ENCODE data around the gene EVA1B. TPM values are rescaled to one million over a fixed set of nuclear protein-coding genes. Genes with fewer than 3 reads are reported as not detected.

EVA1B gene
- total and polyA plus RNA-seq, 10 of the 15 experiments (the other 5 are each of a cell fraction or from before 2014, with no cell fraction given): 0.15 to 6.4 (median 3.0) TPM; not detected in 2

- no peaks in the 10 kb centered on the region for H3K9me3 ChIP-seq (replicated peaks; ENCODE audit: control insufficient read depth, insufficient read depth, low read length)
- RAD21 ChIA-PET (ENCODE audit: unreplicated experiment): no interaction called here
- WGBS (ENCODE audit: insufficient coverage, insufficient replicate concordance, low lambda C conversion rate, missing lambda C conversion rate): 8% methylated on average over 23 of the region's 23 CpGs
- TF ChIP-seq RAD51 (IDR thresholded peaks at IDR 0.05) (no peak), BHLHE40 (IDR thresholded peaks at IDR 0.05; ENCODE audit: borderline replicate concordance in 1 of 2, low read depth in 2 of 2, low read length in 1 of 2) (0 out of 4 replicates have a peak, but pooled peaks of 1 of the 2 experiments have one; percentile 5), KAT2A (conservative IDR thresholded peaks at IDR 0.05; ENCODE audit: control insufficient read depth, low read depth, low read length) (no peak)
- TSS peak; percentile 35 for BruUV-seq (replicated peaks)
- H4K20me1 ChIP-seq (ENCODE audit: control insufficient read depth, insufficient read depth): no peaks in the 10 kb centered on the region; the same call in 1 of the 2 replicates
- in situ Hi-C loops (cut with MboI) (no loop called here), intact Hi-C loops (cut with micrococcal nuclease; ENCODE audit: unreplicated experiment) (no loop called here)
- H3K4me1 ChIP-seq (ENCODE audit: control insufficient read depth, insufficient read depth, low read length): peaks cover 24% of the 10 kb centered on the region
- FAIRE-seq (no peak), DNase-seq (ENCODE audit: low read depth, low spot score) (no peak), ATAC-seq (no peak)
- SMC1A ChIA-PET (ENCODE audit: uncharacterized antibody, unreplicated experiment): no interaction called here
- POLR2A ChIA-PET: no interaction called here
- no peaks in the 10 kb centered on the region for H3K79me2 ChIP-seq (ENCODE audit: control insufficient read depth, insufficient read depth, low read length)
- no peaks in the 10 kb centered on the region for H3K27me3 ChIP-seq (replicated peaks in 1 of 2; ENCODE audit: control insufficient read depth in 2 of 2, insufficient read depth in 2 of 2, low read length in 1 of 2)
- CTCF ChIA-PET: no interaction called here
- H3K27ac ChIP-seq (ENCODE audit: control insufficient read depth, insufficient read depth): no peak overlapping the region
- H3K36me3 ChIP-seq (ENCODE audit: control insufficient read depth in 2 of 2, insufficient read depth in 2 of 2, low read length in 1 of 2): no peaks in the 10 kb centered on the region
- peak overlapping the region; percentile 32; the same call in 1 of the 2 replicates for H3K4me3 ChIP-seq
- no peak overlapping the region; the same call in 1 of the 2 replicates for H3K9ac ChIP-seq (ENCODE audit: control insufficient read depth, insufficient read depth, low read length)
- H2AFZ ChIP-seq (ENCODE audit: control insufficient read depth, low read depth, low read length): peak overlapping the region; percentile 28
- peak overlapping the region; percentile 89 for H3K4me2 ChIP-seq (ENCODE audit: control insufficient read depth, insufficient read depth)
Measured at GRCh38 chr1:36320767-36321118, 2.7 kb downstream of the EVA1B start.

DNA sequence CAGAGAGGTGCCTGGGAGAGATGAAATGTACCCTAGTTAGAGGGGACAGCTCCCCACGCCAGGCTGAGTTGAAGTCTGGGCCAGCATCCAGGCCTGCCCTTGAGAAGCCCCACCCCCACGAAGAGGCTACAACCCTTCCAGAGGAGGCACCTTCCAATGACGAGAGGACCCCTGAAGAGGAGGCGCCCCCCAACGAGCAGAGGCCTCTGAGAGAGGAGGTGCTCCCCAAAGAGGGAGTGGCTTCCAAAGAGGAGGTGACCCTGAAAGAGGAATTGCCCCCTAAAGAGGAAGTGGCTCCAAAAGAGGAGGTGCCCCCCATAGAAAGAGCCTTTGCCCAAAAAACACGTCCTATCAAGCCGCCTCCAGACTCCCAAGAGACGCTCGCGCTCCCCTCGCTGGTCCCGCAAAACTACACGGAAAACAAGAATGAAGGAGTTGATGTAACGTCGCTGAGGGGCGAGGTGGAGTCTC, 3.1 kb downstream of the EVA1B start:
- intact Hi-C loops (cut with micrococcal nuclease; ENCODE audit: unreplicated experiment): no loop called here
- Histone ChIP-seq H3K4me3 (no peak overlapping the region; the same call in 1 of the 2 replicates), H3K9me3 (replicated peaks; ENCODE audit: control insufficient read depth, insufficient read depth, low read length) (no peaks in the 10 kb centered on the region), H3K4me1 (ENCODE audit: control insufficient read depth, insufficient read depth, low read length) (peaks cover 24% of the 10 kb centered on the region), H3K27ac (ENCODE audit: control insufficient read depth, insufficient read depth) (no peak overlapping the region), H3K36me3 (ENCODE audit: control insufficient read depth in 2 of 2, insufficient read depth in 2 of 2, low read length in 1 of 2) (0 out of 4 replicates have a peak, but pooled peaks cover 0 to under 1% of the 10 kb centered on the region in 2 experiments), H3K4me2 (ENCODE audit: control insufficient read depth, insufficient read depth) (0 out of 2 replicates have a peak overlapping the region, but pooled peaks have one; percentile 89), H4K20me1 (ENCODE audit: control insufficient read depth, insufficient read depth) (no peaks in the 10 kb centered on the region; the same call in 1 of the 2 replicates), H2AFZ (ENCODE audit: control insufficient read depth, low read depth, low read length) (peak overlapping the region; percentile 28), H3K79me2 (ENCODE audit: control insufficient read depth, insufficient read depth, low read length) (no peaks in the 10 kb centered on the region), H3K27me3 (replicated peaks in 1 of 2; ENCODE audit: control insufficient read depth in 2 of 2, insufficient read depth in 2 of 2, low read length in 1 of 2) (no peaks in the 10 kb centered on the region), H3K9ac (ENCODE audit: control insufficient read depth, insufficient read depth, low read length) (no peak overlapping the region)
- ATAC-seq (no peak), DNase-seq (ENCODE audit: low read depth, low spot score) (no peak), FAIRE-seq (no peak)
- ChIA-PET RAD21 (ENCODE audit: unreplicated experiment) (no interaction called here), POLR2A (no interaction called here), SMC1A (ENCODE audit: uncharacterized antibody, unreplicated experiment) (no interaction called here), CTCF (no interaction called here)
- in situ Hi-C loops (cut with MboI): no loop called here
- 23% methylated on average over 16 of the region's 16 CpGs for WGBS (ENCODE audit: insufficient coverage, insufficient replicate concordance, low lambda C conversion rate, missing lambda C conversion rate)
- TF ChIP-seq, protein P1, sequence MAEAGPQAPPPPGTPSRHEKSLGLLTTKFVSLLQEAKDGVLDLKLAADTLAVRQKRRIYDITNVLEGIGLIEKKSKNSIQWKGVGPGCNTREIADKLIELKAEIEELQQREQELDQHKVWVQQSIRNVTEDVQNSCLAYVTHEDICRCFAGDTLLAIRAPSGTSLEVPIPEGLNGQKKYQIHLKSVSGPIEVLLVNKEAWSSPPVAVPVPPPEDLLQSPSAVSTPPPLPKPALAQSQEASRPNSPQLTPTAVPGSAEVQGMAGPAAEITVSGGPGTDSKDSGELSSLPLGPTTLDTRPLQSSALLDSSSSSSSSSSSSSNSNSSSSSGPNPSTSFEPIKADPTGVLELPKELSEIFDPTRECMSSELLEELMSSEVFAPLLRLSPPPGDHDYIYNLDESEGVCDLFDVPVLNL (IDR thresholded peaks at IDR 0.05; ENCODE audit: low read depth, low read length): no peak
- TF ChIP-seq PML (IDR thresholded peaks at IDR 0.05; ENCODE audit: low read length): no peak
- peak; percentile 82 for TF ChIP-seq SPI1 (IDR thresholded peaks at IDR 0.05; ENCODE audit: borderline replicate concordance, insufficient read depth, low read depth, low read length)
- TF ChIP-seq ZNF274 (IDR thresholded peaks at IDR 0.05; ENCODE audit: insufficient read depth, insufficient read length): no peak
- no TSS peak for BruUV-seq (replicated peaks)

Measured in GM12878 (cell line).